ENCODE measurements around the gene B4GAT1.

B4GAT1 gene

GRCh38 chr11:66336234-66337102, 11.0 kb downstream of the B4GAT1 start, which contains the start of gene RIN1:
TSS of gene RIN1 (minus strand) at chr11:66336434. CDS start at chr11:66336402, 32 bp downstream.
- ATAC-seq (peak; percentile 83), DNase-seq (peak; percentile 84)

- ATAC-seq (no peak), DNase-seq (no peak)
These were observed 11.7 kb downstream of the B4GAT1 start for GRCh38 chr11:66335531-66336233.

- ATAC-seq, result no peak
These were observed 12.6 kb downstream of the B4GAT1 start for GRCh38 chr11:66334605-66335442.

GRCh38 chr11:66333896-66334604, 13.4 kb downstream of the B4GAT1 start:
- no peak for DNase-seq
- no peak for ATAC-seq

More at GRCh38 chr11:66334605-66335442, 12.6 kb downstream of the B4GAT1 start:
- no peak for DNase-seq

- ATAC-seq (no peak), DNase-seq (no peak)
These were observed 14.1 kb downstream of the B4GAT1 start for GRCh38 chr11:66333220-66333877.

GRCh38 chr11:66332371-66333219, 14.8 kb downstream of the B4GAT1 start:
- ATAC-seq (no peak), DNase-seq (no peak)

GRCh38 chr11:66331542-66332370, 15.7 kb downstream of the B4GAT1 start:
- ATAC-seq (no peak), DNase-seq (no peak)

- no peak for DNase-seq
These were observed 16.5 kb downstream of the B4GAT1 start for GRCh38 chr11:66330931-66331330.

GRCh38 chr11:66329165-66329673, 18.2 kb downstream of the B4GAT1 start:
- no peak for DNase-seq
- ATAC-seq, result no peak

More at GRCh38 chr11:66330931-66331330, 16.5 kb downstream of the B4GAT1 start:
- no peak for ATAC-seq

GRCh38 chr11:66328302-66329144, 18.9 kb downstream of the B4GAT1 start:
- DNase-seq (peak; percentile 88), ATAC-seq (peak; percentile 86)

- peak; percentile 29 for ATAC-seq
- no peak for DNase-seq
These were observed 19.5 kb downstream of the B4GAT1 start for GRCh38 chr11:66328031-66328301.

GRCh38 chr11:66327171-66328030, 20.0 kb downstream of the B4GAT1 start:
- no peak for DNase-seq

GRCh38 chr11:66326261-66327111, 20.9 kb downstream of the B4GAT1 start:
- ATAC-seq (no peak), DNase-seq (no peak)

More at GRCh38 chr11:66327171-66328030, 20.0 kb downstream of the B4GAT1 start:
- peak; percentile 1 for ATAC-seq

- DNase-seq, result no peak
- no peak for ATAC-seq
These were observed 22.2 kb downstream of the B4GAT1 start for GRCh38 chr11:66325263-66325671.

GRCh38 chr11:66324664-66325063, 22.8 kb downstream of the B4GAT1 start:
- no peak for ATAC-seq
- DNase-seq, result no peak

GRCh38 chr11:66323684-66324083, 23.7 kb downstream of the B4GAT1 start:
- ATAC-seq (no peak), DNase-seq (no peak)

Measured in stimulated activated naive CD8-positive, alpha-beta T cell treated with anti-CD3 and anti-CD28 coated beads, Interleukin-15, Interleukin-2, amounts not matched to agents 100 U/mL and 50 U/mL, for 24 hours (primary cell).